Fibroblast of the aortic adventitia (primary cell): ENCODE results near the gene TTC39B. TPM values are rescaled to one million over a fixed set of nuclear protein-coding genes. Genes with fewer than 3 reads are reported as not detected.

Source experiments
- DNase-seq: peaks from one replicate; pipeline ENCODE4 v3.0.0-alpha.2; 2010; ENCODE audit warnings: low read depth
- H3K4me3 ChIP-seq: 2 replicates; pipeline ENCODE4 v1.5.1; 2011; ENCODE audit warnings: low read depth, mild to moderate bottlenecking, control low read depth, low read length, moderate library complexity
- total RNA-seq: library from RNA; depleted of rRNA; stranded (reverse); fragments of >200 nt; gene quantifications from 2 replicates; pipeline ENCODE4 v1.2.3, GENCODE V29; 2012; ENCODE audit warnings: low replicate concordance
- TF ChIP-seq, protein P1 (sequence below): IDR thresholded peaks from 2 replicates; pipeline ENCODE4 v1.5.1; 2011; ENCODE audit warnings: mild to moderate bottlenecking, low read length, control low read depth, inconsistent platforms; ENCODE audit not compliant: insufficient read depth

Gene TTC39B
- total RNA-seq, 1 donor = 22.1 TPM

- TF ChIP-seq, protein P1, sequence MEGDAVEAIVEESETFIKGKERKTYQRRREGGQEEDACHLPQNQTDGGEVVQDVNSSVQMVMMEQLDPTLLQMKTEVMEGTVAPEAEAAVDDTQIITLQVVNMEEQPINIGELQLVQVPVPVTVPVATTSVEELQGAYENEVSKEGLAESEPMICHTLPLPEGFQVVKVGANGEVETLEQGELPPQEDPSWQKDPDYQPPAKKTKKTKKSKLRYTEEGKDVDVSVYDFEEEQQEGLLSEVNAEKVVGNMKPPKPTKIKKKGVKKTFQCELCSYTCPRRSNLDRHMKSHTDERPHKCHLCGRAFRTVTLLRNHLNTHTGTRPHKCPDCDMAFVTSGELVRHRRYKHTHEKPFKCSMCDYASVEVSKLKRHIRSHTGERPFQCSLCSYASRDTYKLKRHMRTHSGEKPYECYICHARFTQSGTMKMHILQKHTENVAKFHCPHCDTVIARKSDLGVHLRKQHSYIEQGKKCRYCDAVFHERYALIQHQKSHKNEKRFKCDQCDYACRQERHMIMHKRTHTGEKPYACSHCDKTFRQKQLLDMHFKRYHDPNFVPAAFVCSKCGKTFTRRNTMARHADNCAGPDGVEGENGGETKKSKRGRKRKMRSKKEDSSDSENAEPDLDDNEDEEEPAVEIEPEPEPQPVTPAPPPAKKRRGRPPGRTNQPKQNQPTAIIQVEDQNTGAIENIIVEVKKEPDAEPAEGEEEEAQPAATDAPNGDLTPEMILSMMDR = no peak
- peak overlapping the region; percentile 84 for H3K4me3 ChIP-seq
- DNase-seq = no peak
Observed at GRCh38 chr9:15305470-15305869, 1.5 kb downstream of the TTC39B start.

- TF ChIP-seq, protein P1 = no peak
- no peak overlapping the region for H3K4me3 ChIP-seq
- no peak for DNase-seq
Observed at GRCh38 chr9:15304632-15305031, 2.4 kb downstream of the TTC39B start.

GRCh38 chr9:15300218-15300617, 6.8 kb downstream of the TTC39B start:
- H3K4me3 ChIP-seq = no peak overlapping the region
- TF ChIP-seq, protein P1 = no peak
- peak; percentile 15 for DNase-seq

DNA sequence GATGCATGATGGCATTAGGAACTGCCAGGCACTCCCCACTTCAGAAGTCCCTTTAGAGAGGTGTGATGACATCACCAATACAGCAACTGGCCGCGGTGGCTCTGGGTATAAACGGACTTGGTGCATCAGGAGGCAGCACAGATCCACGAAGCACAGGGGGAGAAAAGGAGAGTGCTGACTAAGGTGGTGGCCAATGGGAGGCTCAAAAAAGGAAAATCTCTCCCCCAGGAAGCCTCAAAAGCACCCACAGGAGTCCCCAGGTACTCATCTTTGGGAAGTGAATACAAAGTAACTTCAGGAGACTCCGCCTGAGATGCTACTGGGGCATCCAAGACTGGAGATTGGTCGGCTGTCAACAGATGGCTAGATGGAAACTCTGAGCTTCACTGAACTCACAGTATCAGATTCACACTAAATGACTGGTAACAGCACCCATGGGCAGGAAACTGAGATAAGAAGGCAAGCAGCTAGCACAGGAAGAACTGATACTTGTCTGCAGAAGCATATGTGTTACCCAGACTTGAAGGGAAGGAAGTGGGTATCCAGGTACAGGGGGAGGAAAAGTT, 7.6 kb downstream of the TTC39B start:
- H3K4me3 ChIP-seq = no peak overlapping the region
- no peak for DNase-seq
- TF ChIP-seq, protein P1 = no peak

DNA sequence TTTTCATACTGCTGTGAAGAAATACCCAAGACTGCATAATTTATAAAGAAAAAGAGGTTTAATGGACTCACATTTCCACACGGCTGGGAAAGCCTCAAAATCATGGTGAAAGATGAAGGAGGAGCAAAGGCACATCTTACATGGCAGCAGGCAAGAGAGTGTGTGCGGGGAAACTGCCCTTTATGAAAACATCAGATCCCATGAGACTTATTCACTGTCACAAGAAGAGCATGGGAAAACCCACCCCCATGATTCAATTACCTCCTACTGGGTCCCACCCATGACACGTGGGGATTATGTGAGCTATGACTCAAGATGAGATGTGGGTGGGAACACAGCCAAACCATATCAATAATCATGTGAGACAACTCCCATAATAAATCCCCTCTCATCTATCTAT, 8.7 kb downstream of the TTC39B start:
- TF ChIP-seq, protein P1 = no peak
- no peak for DNase-seq
- no peak overlapping the region for H3K4me3 ChIP-seq

- DNase-seq = peak; percentile 73
- TF ChIP-seq, protein P1 = no peak
- peak overlapping the region; percentile 65 for H3K4me3 ChIP-seq
Observed at GRCh38 chr9:15295761-15296405, 11.1 kb downstream of the TTC39B start.
